Lung (tissue), 12 donors: Measurements from ENCODE around the gene GPATCH4. TPM values are rescaled to one million over a fixed set of nuclear protein-coding genes. Genes with fewer than 3 reads are reported as not detected.

Experiments used
- ATAC-seq: fragments of 200-7000 bp; cut with Tn5 transposase; one replicate; pipeline ENCODE4 v1.9.1; 2020; ENCODE audit warnings: moderate number of reproducible peaks; ENCODE audit not compliant: insufficient read depth, low FRiP score
- DNase-seq, 3 donors: peaks; one replicate each; pipeline ENCODE4 v3.0.0-alpha.2; 2013 to 2017
- H3K27ac ChIP-seq, 2 donors: one replicate each; pipeline ENCODE4 v1.5.1; 2013; ENCODE audit warnings: mild to moderate bottlenecking in 2 of 2, moderate library complexity in 2 of 2, control low read depth in 1 of 2, inconsistent platforms in 1 of 2, low read depth in 1 of 2, low read length in 1 of 2
- H3K27me3 ChIP-seq, 3 donors: one replicate each; pipeline ENCODE4 v1.5.1; 2013; ENCODE audit warnings: low read length in 2 of 3; ENCODE audit not compliant: control insufficient read depth in 3 of 3, insufficient read depth in 3 of 3
- H3K36me3 ChIP-seq, 4 donors: one replicate each; pipeline ENCODE4 v1.5.1; 2013; ENCODE audit warnings: low read length in 4 of 4, mild to moderate bottlenecking in 1 of 4, moderate library complexity in 1 of 4; ENCODE audit not compliant: control insufficient read depth in 4 of 4, insufficient read depth in 4 of 4
- H3K4me1 ChIP-seq, 5 donors: one replicate each; pipeline ENCODE4 v1.5.1; 2013; ENCODE audit warnings: low read length in 5 of 5, mild to moderate bottlenecking in 2 of 5, moderate library complexity in 1 of 5; ENCODE audit not compliant: control insufficient read depth in 5 of 5, insufficient read depth in 5 of 5
- H3K4me3 ChIP-seq: one replicate; pipeline ENCODE4 v1.5.1; 2013; ENCODE audit warnings: mild to moderate bottlenecking, control low read depth, moderate library complexity
- H3K9ac ChIP-seq, 2 donors: one replicate each; pipeline ENCODE4 v1.5.1; 2013; ENCODE audit warnings: low read length in 2 of 2, control low read depth in 1 of 2; ENCODE audit not compliant: insufficient read depth in 1 of 2
- H3K9me3 ChIP-seq, 4 donors: one replicate each; pipeline ENCODE4 v1.5.1; 2013; ENCODE audit warnings: low read length in 3 of 4, mild to moderate bottlenecking in 1 of 4, moderate library complexity in 1 of 4; ENCODE audit not compliant: control insufficient read depth in 4 of 4, insufficient read depth in 3 of 4
- CTCF ChIP-seq: IDR thresholded peaks from 2 replicates; pipeline ENCODE4 v1.5.1; 2012; ENCODE audit warnings: mild to moderate bottlenecking; ENCODE audit errors: control extremely low read depth, extremely low read depth
- WGBS, 2 donors: extraction: QIAGEN DNeasy Blood & Tissue Kit; methylation state at CpG; one replicate each; pipeline ENCODE4 v1.1.7; 2013; 5-methylcytosine and 5-hydroxymethylcytosine counted together
- polyA plus RNA-seq, 2 donors: library from polyadenylated mRNA; stranded (reverse); fragments of 200-250 nt; gene quantifications; one replicate each; pipeline ENCODE4 v1.2.1, GENCODE V29; 2013
- total RNA-seq, 2 donors: library from RNA; depleted of rRNA in 1 of 2; stranded (reverse); fragments of >200 nt in 1 of 2; gene quantifications; one replicate each; pipeline ENCODE4 v1.2.1, GENCODE V29; 2014 to 2021
- donor health status: control.
- donor health status: control.
- donor health status: Bipolar disorder and iron deficiency.
- donor health status: healthy.
- donor health status: DM: yes; HTN: yes; CAD: no.

The GPATCH4 gene
- total and polyA plus RNA-seq, 4 donors, result 11.9 to 34.3 (median 24.6) TPM

DNA sequence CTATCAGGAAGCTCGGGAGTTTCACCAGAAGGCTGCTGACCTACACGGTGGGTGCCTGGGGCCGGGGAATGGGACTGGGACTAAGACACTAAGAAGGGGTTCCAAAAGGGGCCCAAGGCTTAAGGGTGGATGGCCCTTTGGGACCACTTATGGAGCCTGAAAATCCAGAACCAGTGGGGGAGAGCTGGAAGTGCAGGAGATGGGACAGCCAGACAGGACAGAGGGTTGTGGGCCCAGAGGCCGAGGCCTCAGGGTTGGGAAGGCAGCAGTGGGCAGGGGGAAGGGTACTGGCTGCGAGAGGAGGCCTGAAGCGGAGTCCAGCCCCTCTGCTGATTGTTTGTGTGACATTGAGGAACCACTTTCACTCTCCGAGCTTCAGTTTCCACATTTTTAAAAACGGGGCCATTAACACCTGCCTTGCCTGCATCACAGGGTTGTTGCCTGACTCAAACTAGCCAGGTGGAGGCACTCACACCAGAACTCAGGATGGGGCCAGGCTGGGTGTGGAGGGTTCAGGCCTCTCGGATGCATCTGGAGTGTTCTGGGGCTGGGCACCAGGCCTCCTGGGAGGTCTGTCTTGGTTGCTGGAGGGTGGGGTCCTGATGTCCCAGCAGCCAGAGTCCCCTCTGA lies 18.8 kb downstream of the GPATCH4 start:
- H3K4me3 ChIP-seq, result no peak overlapping the region
- no peaks in the 10 kb centered on the region for H3K36me3 ChIP-seq
- peaks cover 0 to 2% (median 0%) of the 10 kb centered on the region in 3 donors for H3K27me3 ChIP-seq
- no peak for TF ChIP-seq CTCF
- H3K4me1 ChIP-seq, result no peaks in the 10 kb centered on the region
- WGBS, 2 donors, result 60 to 76% methylated on average over 9 of the region's 9 CpGs
- DNase-seq, result no peak
- no peak for ATAC-seq
- no peak overlapping the region for H3K27ac ChIP-seq
- H3K9me3 ChIP-seq, result no peaks in the 10 kb centered on the region
- no peak overlapping the region for H3K9ac ChIP-seq

GRCh38 chr1:156581661-156582387 lies 19.5 kb downstream of the GPATCH4 start:
- Histone ChIP-seq H3K9ac (no peak overlapping the region), H3K4me3 (no peak overlapping the region), H3K9me3 (no peaks in the 10 kb centered on the region), H3K27me3 (peaks cover 0 to 2% (median 0%) of the 10 kb centered on the region in 3 donors), H3K4me1 (no peaks in the 10 kb centered on the region), H3K36me3 (no peaks in the 10 kb centered on the region), H3K27ac (no peak overlapping the region)
- ATAC-seq (no peak), DNase-seq (no peak)
- 57 to 75% methylated on average over 21 of the region's 21 CpGs for WGBS, 2 donors
- TF ChIP-seq CTCF, result no peak

- Histone ChIP-seq H3K36me3 (no peaks in the 10 kb centered on the region), H3K9ac (no peak within 1 kb of the TSS), H3K4me3 (no peak within 1 kb of the TSS), H3K27ac (no peak within 1 kb of the TSS), H3K4me1 (no peaks in the 10 kb centered on the region), H3K27me3 (no peaks in the 10 kb centered on the region), H3K9me3 (no peaks in the 10 kb centered on the region)
- no peak for TF ChIP-seq CTCF
- ATAC-seq (no peak), DNase-seq (no peak)
- 78 to 79% methylated on average over 5 of the region's 5 CpGs for WGBS, 2 donors
These were observed 21.8 kb downstream of the GPATCH4 start, which contains the start of gene TTC24 for GRCh38 chr1:156579472-156579871. TTC24 (plus strand) TSS chr1:156579723; CDS start chr1:156581365, 1,642 bp downstream.
